H1 (cell line): Measurements from ENCODE around the gene OSBP. TPM values are rescaled to one million over a fixed set of nuclear protein-coding genes. Genes with fewer than 3 reads are reported as not detected.

Source experiments
- CTCF ChIA-PET: fragments of 300-600 bp; sonication (Branson Sonifier 250); formaldehyde crosslinking; loops from one replicate; lab custom pipeline; 2021; ENCODE audit not compliant: partially characterized antibody; lab: Charles Lee
- POLR2A ChIA-PET: fragments of 300-600 bp; sonication (Branson Sonifier 250); formaldehyde crosslinking; loops from one replicate; lab custom pipeline; 2021; ENCODE audit warnings: inconsistent platforms; ENCODE audit not compliant: partially characterized antibody; lab: Charles Lee
- DNase-seq, 2 experiments: peaks; one replicate each; pipeline versions ENCODE4 v3.0.0 to v3.0.0-alpha.2; 2010 to 2022; ENCODE audit warnings: low spot score in 2 of 2, low read depth in 1 of 2, mixed read lengths in 1 of 2
- FAIRE-seq: peaks from 2 replicates; lab custom pipeline; 2011; peaks lifted over from hg19 to GRCh38; lab: Jason Lieb, UNC
- H2AFZ ChIP-seq: 2 replicates; pipeline ENCODE4 v1.8.1; 2012; ENCODE audit warnings: low read length, inconsistent platforms
- H2AK5ac ChIP-seq: 2 replicates; pipeline ENCODE4 v1.6.1; 2013; ENCODE audit warnings: low read depth, low read length
- H2BK120ac ChIP-seq: replicated peaks from 2 replicates; pipeline ENCODE3; 2013; ENCODE audit warnings: low read depth, low read length, inconsistent platforms
- H2BK12ac ChIP-seq: 2 replicates; pipeline ENCODE4 v1.6.1; 2013; ENCODE audit warnings: low read depth, low read length
- H2BK15ac ChIP-seq: 2 replicates; pipeline ENCODE4 v1.6.1; 2013; ENCODE audit warnings: low read length
- H2BK20ac ChIP-seq: 2 replicates; pipeline ENCODE4 v1.6.1; 2013; ENCODE audit warnings: low read length
- H2BK5ac ChIP-seq: 2 replicates; pipeline ENCODE4 v1.6.1; 2013; ENCODE audit warnings: low read depth, low read length
- H3K14ac ChIP-seq: 2 replicates; pipeline ENCODE4 v1.6.1; 2013; ENCODE audit warnings: inconsistent platforms; ENCODE audit not compliant: insufficient read length
- H3K18ac ChIP-seq: 2 replicates; pipeline ENCODE4 v1.6.1; 2013; ENCODE audit warnings: low read length; ENCODE audit errors: extremely low read depth
- H3K23ac ChIP-seq: 2 replicates; pipeline ENCODE4 v1.6.1; 2013; ENCODE audit warnings: inconsistent platforms; ENCODE audit not compliant: insufficient read length
- H3K23me2 ChIP-seq: 2 replicates; pipeline ENCODE4 v1.6.1; 2013; ENCODE audit warnings: low read depth, low read length
- H3K27ac ChIP-seq: 2 replicates; pipeline ENCODE4 v1.6.1; 2011; ENCODE audit warnings: low read depth, low read length, inconsistent platforms
- H3K27me3 ChIP-seq, 4 experiments: replicated peaks in 1 of 4; 1 replicate in 1 of 4; 2 replicates in 3 of 4; pipeline versions ENCODE4 v1.6.1 to v1.8.1; 2011 to 2013; ENCODE audit warnings: low read length in 3 of 4, mild to moderate bottlenecking in 3 of 4, inconsistent platforms in 2 of 4, mixed read lengths in 2 of 4, moderate library complexity in 1 of 4; ENCODE audit not compliant: control insufficient read depth in 3 of 4, insufficient read depth in 3 of 4; ENCODE audit errors: extremely low read depth in 1 of 4
- H3K36me3 ChIP-seq, 4 experiments: 2 replicates each; pipeline versions ENCODE4 v1.6.1 to v1.8.1; 2011 to 2013; ENCODE audit warnings: mild to moderate bottlenecking in 4 of 4, low read length in 3 of 4, moderate library complexity in 2 of 4, control low read depth in 1 of 4, inconsistent platforms in 1 of 4; ENCODE audit not compliant: insufficient read depth in 4 of 4, control insufficient read depth in 2 of 4
- H3K4ac ChIP-seq: replicated peaks from 2 replicates; pipeline ENCODE3; 2013; ENCODE audit warnings: low read length, low read depth, mixed read lengths, inconsistent platforms; ENCODE audit not compliant: insufficient read length
- H3K4me1 ChIP-seq, 4 experiments: replicated peaks in 1 of 4; 1 replicate in 1 of 4; 2 replicates in 3 of 4; pipeline versions ENCODE4 v1.6.1 to v1.8.1; 2011 to 2013; ENCODE audit warnings: low read length in 3 of 4, inconsistent platforms in 2 of 4, mixed read lengths in 1 of 4; ENCODE audit not compliant: insufficient read depth in 4 of 4, control insufficient read depth in 3 of 4
- H3K4me2 ChIP-seq, 2 experiments: 2 replicates each; pipeline versions ENCODE4 v1.6.1 to v1.8.1; 2011 to 2013; ENCODE audit warnings: low read depth in 2 of 2, low read length in 2 of 2, control low read depth in 1 of 2, inconsistent platforms in 1 of 2, mild to moderate bottlenecking in 1 of 2; ENCODE audit not compliant: insufficient read depth in 1 of 2
- H3K4me3 ChIP-seq, 4 experiments: fragments of 200-600, 300-600 bp in 1 of 4; sonication (generic), shearing (Covaris generic), sonication (Bioruptor Twin) in 1 of 4; 2 replicates each; pipeline versions ENCODE4 v1.5.1 to v1.8.1; 2011 to 2016; ENCODE audit warnings: low read length in 4 of 4, low read depth in 3 of 4, control low read depth in 2 of 4, inconsistent platforms in 2 of 4, mild to moderate bottlenecking in 2 of 4, mixed read lengths in 1 of 4, moderate library complexity in 1 of 4; ENCODE audit not compliant: insufficient read depth in 2 of 4; ENCODE audit errors: extremely low read depth in 1 of 4
- H3K56ac ChIP-seq: replicated peaks from 2 replicates; pipeline ENCODE3; 2013; ENCODE audit warnings: low read depth, mild to moderate bottlenecking, mixed read lengths, low read length, inconsistent platforms; ENCODE audit not compliant: insufficient read length
- H3K79me1 ChIP-seq: 2 replicates; pipeline ENCODE4 v1.6.1; 2013; ENCODE audit warnings: low read depth, low read length, control low read depth
- H3K79me2 ChIP-seq, 2 experiments: 2 replicates each; pipeline versions ENCODE4 v1.6.1 to v1.8.1; 2012 to 2013; ENCODE audit warnings: low read length in 2 of 2, mild to moderate bottlenecking in 2 of 2, inconsistent platforms in 1 of 2; ENCODE audit not compliant: insufficient read depth in 2 of 2, control insufficient read depth in 1 of 2
- H3K9ac ChIP-seq, 4 experiments: replicated peaks in 1 of 4; 1 replicate in 1 of 4; 2 replicates in 3 of 4; pipeline versions ENCODE4 v1.6.1 to v1.8.1; 2011 to 2013; ENCODE audit warnings: low read depth in 3 of 4, low read length in 3 of 4, control low read depth in 2 of 4, mild to moderate bottlenecking in 2 of 4, moderate library complexity in 2 of 4, inconsistent platforms in 1 of 4; ENCODE audit errors: extremely low read depth in 1 of 4
- H3K9me3 ChIP-seq, 2 experiments: 2 replicates each; pipeline versions ENCODE4 v1.6.1 to v1.8.1; 2012 to 2013; ENCODE audit warnings: mild to moderate bottlenecking in 2 of 2, moderate library complexity in 2 of 2, control low read depth in 1 of 2, inconsistent platforms in 1 of 2, low read depth in 1 of 2, low read length in 1 of 2, mixed read lengths in 1 of 2; ENCODE audit not compliant: insufficient read depth in 2 of 2
- H4K20me1 ChIP-seq, 2 experiments: replicated peaks in 1 of 2; 2 replicates each; pipeline versions ENCODE3 to v1.8.1; 2011 to 2013; ENCODE audit warnings: inconsistent platforms in 2 of 2, low read length in 2 of 2, mild to moderate bottlenecking in 1 of 2; ENCODE audit not compliant: insufficient read depth in 2 of 2, control insufficient read depth in 1 of 2
- H4K5ac ChIP-seq: 2 replicates; pipeline ENCODE4 v1.6.1; 2013; ENCODE audit warnings: low read length, low read depth, mixed read lengths, inconsistent platforms; ENCODE audit not compliant: insufficient read length
- H4K8ac ChIP-seq: 2 replicates; pipeline ENCODE4 v1.8.0; 2013; ENCODE audit warnings: mild to moderate bottlenecking, moderate library complexity, low read length, inconsistent platforms; ENCODE audit not compliant: insufficient read depth; ENCODE audit errors: extremely low read depth
- H4K91ac ChIP-seq: replicated peaks from 2 replicates; pipeline ENCODE3; 2013; ENCODE audit warnings: low read length, mixed read lengths, inconsistent platforms; ENCODE audit not compliant: insufficient read length
- BCL11A ChIP-seq, 2 experiments: IDR thresholded peaks; one replicate each; pipeline ENCODE4 v1.6.1; 2011; ENCODE audit warnings: low read depth in 2 of 2, low read length in 2 of 2, mild to moderate bottlenecking in 2 of 2
- CHD1 ChIP-seq: IDR thresholded peaks from 2 replicates; pipeline ENCODE4 v1.6.1; 2012; ENCODE audit warnings: low read depth, low read length, improper control_type of control experiment
- CHD2 ChIP-seq: IDR thresholded peaks from 2 replicates; pipeline ENCODE4 v1.6.1; 2012; ENCODE audit warnings: low read length, improper control_type of control experiment
- EGR1 ChIP-seq: IDR thresholded peaks from 2 replicates; pipeline ENCODE4 v1.6.1; 2011; ENCODE audit warnings: low read depth, low read length, borderline replicate concordance
- GABPA ChIP-seq: IDR thresholded peaks from 2 replicates; pipeline ENCODE4 v1.6.1; 2011; ENCODE audit warnings: mild to moderate bottlenecking, low read length, moderate library complexity, borderline replicate concordance; ENCODE audit not compliant: insufficient read depth
- HDAC2 ChIP-seq, 2 experiments: fragments of 300-600 bp in 1 of 2; sonication (generic) in 1 of 2; IDR thresholded peaks; 2 replicates each; pipeline ENCODE4 v1.6.1; 2011 to 2012; ENCODE audit warnings: low read depth in 2 of 2, low read length in 2 of 2, mild to moderate bottlenecking in 2 of 2, moderate library complexity in 2 of 2, borderline replicate concordance in 1 of 2, inconsistent platforms in 1 of 2
- JUN ChIP-seq: IDR thresholded peaks from 2 replicates; pipeline ENCODE4 v1.6.1; 2011; ENCODE audit warnings: low read depth, mild to moderate bottlenecking, improper control_type of control experiment, low read length
- KDM4A ChIP-seq: IDR thresholded peaks from one replicate; pipeline ENCODE4 v1.7.1; 2012; ENCODE audit warnings: low read depth, mild to moderate bottlenecking, moderate library complexity, low read length, inconsistent platforms; ENCODE audit not compliant: severe bottlenecking
- KDM5A ChIP-seq: fragments of 200-600 bp; IDR thresholded peaks from 2 replicates; pipeline ENCODE4 v1.7.1; 2012; ENCODE audit warnings: mild to moderate bottlenecking, low read length, inconsistent platforms, mixed read lengths
- POLR2AphosphoS5 ChIP-seq: IDR thresholded peaks from 2 replicates; pipeline ENCODE4 v1.6.1; 2011; ENCODE audit warnings: low read depth, low read length
- POU5F1 ChIP-seq: IDR thresholded peaks from 2 replicates; pipeline ENCODE4 v1.6.1; 2011; ENCODE audit warnings: low read depth, mild to moderate bottlenecking, low read length, moderate library complexity
- RXRA ChIP-seq: IDR thresholded peaks from 2 replicates; pipeline ENCODE4 v1.6.1; 2011; ENCODE audit warnings: low read depth, mild to moderate bottlenecking, low read length, moderate library complexity; ENCODE audit not compliant: insufficient read depth
- SIRT6 ChIP-seq: IDR thresholded peaks from one replicate; pipeline ENCODE4 v1.7.1; 2012; ENCODE audit warnings: low read length, inconsistent platforms
- WGBS, 2 experiments: shearing (Covaris generic) in 1 of 2; methylation state at CpG; one replicate each; pipeline versions ENCODE4 v1.1.6 to v1.1.7; 2013 to 2015; ENCODE audit warnings: low lambda C conversion rate in 2 of 2, mixed read lengths in 2 of 2, inconsistent platforms in 1 of 2, low coverage in 1 of 2, missing lambda C conversion rate in 1 of 2; ENCODE audit not compliant: insufficient replicate concordance in 2 of 2, insufficient coverage in 1 of 2, insufficient read length in 1 of 2; ENCODE audit errors: extremely low coverage in 1 of 2, missing lambda C conversion rate in 1 of 2; 5-methylcytosine and 5-hydroxymethylcytosine counted together
- polyA plus RNA-seq, 7 experiments: library from polyadenylated mRNA; depleted of rRNA in 3 of 7; stranded (reverse) in 5 of 7; unstranded in 2 of 7; fragments of >200 nt in 5 of 7; fragments of 200-250 nt in 2 of 7; gene quantifications; 1 replicate in 5 of 7; 2 replicates in 1 of 7; 4 replicates in 1 of 7; pipeline versions ENCODE4 v1.2.1 to v1.2.3, GENCODE V29; 2011 to 2013; ENCODE audit warnings: missing spikeins in 2 of 7, mixed read lengths in 2 of 7
- total RNA-seq: library from RNA; stranded (reverse); fragmentation: NEBNext Ultra II Directional; extraction: Animal tissue kit (Norgen Biotek cat#: 25700); gene quantifications from 2 replicates; pipeline ENCODE4 v1.2.1, GENCODE V29; 2021
- TF ChIP-seq, protein P1 (sequence below): IDR thresholded peaks from 2 replicates; pipeline ENCODE4 v1.6.1; 2012; ENCODE audit warnings: inconsistent platforms

The OSBP gene
- total and polyA plus RNA-seq, 2 of the 8 experiments (the other 6 are each of a cell fraction or from before 2014, with no cell fraction given) = 13.2 to 43.1 TPM

DNA sequence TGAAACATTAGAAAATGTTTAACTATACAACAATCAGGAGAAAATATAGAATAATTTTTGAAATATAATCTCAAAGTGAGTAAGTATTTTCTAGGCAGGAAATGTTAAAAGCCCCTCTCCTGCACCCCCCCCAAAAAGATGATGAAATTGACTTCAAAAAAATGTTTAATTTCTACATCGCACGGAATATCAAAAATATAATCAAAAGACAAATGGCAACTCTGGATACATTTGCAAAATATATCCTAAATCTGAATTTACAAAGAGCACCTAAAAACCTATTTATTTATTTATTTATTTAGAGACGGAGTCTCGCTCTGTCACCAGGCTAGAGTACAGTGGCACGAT lies 67.3 kb downstream of the OSBP start:
- Histone ChIP-seq H4K5ac (no peak overlapping the region), H3K36me3 (no peaks in the 10 kb centered on the region), H3K4me1 (peaks cover 0 to 7% (median 0%) of the 10 kb centered on the region in 4 experiments; a peak in 2 of 7 replicates), H3K23me2 (peaks cover 12% of the 10 kb centered on the region), H3K79me2 (no peaks in the 10 kb centered on the region), H2BK15ac (no peak overlapping the region), H3K27me3 (no peaks in the 10 kb centered on the region), H3K4me2 (no peak overlapping the region; a peak in 1 of 4 replicates), H4K20me1 (no peaks in the 10 kb centered on the region), H4K8ac (no peak overlapping the region), H2BK12ac (no peak overlapping the region), H3K4me3 (peak overlapping the region in 1 of 4 experiments; percentile 86; a peak in 2 of 8 replicates), H3K14ac (no peak overlapping the region), H3K9ac (no peak overlapping the region), H3K18ac (no peak overlapping the region; the same call in 1 of the 2 replicates), H2BK20ac (no peak overlapping the region), H3K4ac (no peak overlapping the region), H3K27ac (no peak overlapping the region), H3K79me1 (no peaks in the 10 kb centered on the region), H3K9me3 (no peaks in the 10 kb centered on the region), H2AK5ac (no peak overlapping the region), H2BK120ac (no peak overlapping the region), H2BK5ac (no peak overlapping the region), H3K56ac (no peak overlapping the region), H4K91ac (no peak overlapping the region), H2AFZ (no peak overlapping the region), H3K23ac (no peak overlapping the region)
- 97% methylated on average over 5 of the region's 5 CpGs; no CpG with 5 or more reads in 1 of the 2 experiments for WGBS, 2 experiments
- FAIRE-seq (no peak), DNase-seq (no peak)
- ChIA-PET CTCF (interaction anchor here (0.9 to 2.6 kb wide), 3 partner anchors 8 to 14 kb away, joined by 4 to 17 read pairs (median 5); no protein-coding TSS in a partner anchor), POLR2A (interaction anchor here (1.0 to 2.6 kb wide), 2 partner anchors 11 to 23 kb away, joined by 3 to 19 read pairs; no protein-coding TSS in a partner anchor)
- TF ChIP-seq RXRA = no peak
- no peak for TF ChIP-seq JUN
- TF ChIP-seq EGR1 = no peak
- TF ChIP-seq, protein P1, sequence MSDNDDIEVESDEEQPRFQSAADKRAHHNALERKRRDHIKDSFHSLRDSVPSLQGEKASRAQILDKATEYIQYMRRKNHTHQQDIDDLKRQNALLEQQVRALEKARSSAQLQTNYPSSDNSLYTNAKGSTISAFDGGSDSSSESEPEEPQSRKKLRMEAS = no peak
- no peak for TF ChIP-seq SIRT6
- TF ChIP-seq GABPA = no peak
- TF ChIP-seq KDM5A = no peak
- TF ChIP-seq BCL11A (IDR thresholded peaks at IDR 0.05; ENCODE audit: low read depth in 2 of 2, low read length in 2 of 2) = no peak
- TF ChIP-seq HDAC2 (IDR thresholded peaks at IDR 0.05; ENCODE audit: borderline replicate concordance in 1 of 2, low read depth in 2 of 2, low read length in 2 of 2) = no peak
- TF ChIP-seq POU5F1 = no peak
- no peak for TF ChIP-seq CHD2
- no peak for TF ChIP-seq CHD1
- TF ChIP-seq POLR2AphosphoS5 = no peak
- no peak for TF ChIP-seq KDM4A
